Astrocyte (in vitro differentiated cells and primary cell): ENCODE measurements around the gene MTRF1L.

ENCODE experiments used
- CTCF ChIP-seq: IDR thresholded peaks from 2 replicates; pipeline ENCODE4 v1.5.1; 2011; ENCODE audit warnings: low read depth, mild to moderate bottlenecking, inconsistent platforms, low read length, moderate library complexity; ENCODE audit not compliant: insufficient read depth
- EZH2 ChIP-seq: IDR thresholded peaks from 2 replicates; pipeline ENCODE4 v1.6.1; 2012; ENCODE audit warnings: mild to moderate bottlenecking, low read length, inconsistent platforms; ENCODE audit not compliant: insufficient read depth

- TF ChIP-seq CTCF: no peak
- TF ChIP-seq EZH2: no peak
These were observed 55.5 kb downstream of the MTRF1L start for GRCh38 chr6:152946995-152947394.
